NCI-H1436 treated with DMSO at 0.1 percent for 48 hours (cell line): Measurements from ENCODE around the gene TM6SF1.
"Not testable (repeated sequence)": the region's sequence is repeated elsewhere in the genome, so short reads cannot be mapped to it uniquely, and the experiment has no call there.

Experiments
- DNase-seq: peaks from one replicate; lab custom pipeline; 2025; lab: John Stamatoyannopoulos, UW

The TM6SF1 gene

DNA sequence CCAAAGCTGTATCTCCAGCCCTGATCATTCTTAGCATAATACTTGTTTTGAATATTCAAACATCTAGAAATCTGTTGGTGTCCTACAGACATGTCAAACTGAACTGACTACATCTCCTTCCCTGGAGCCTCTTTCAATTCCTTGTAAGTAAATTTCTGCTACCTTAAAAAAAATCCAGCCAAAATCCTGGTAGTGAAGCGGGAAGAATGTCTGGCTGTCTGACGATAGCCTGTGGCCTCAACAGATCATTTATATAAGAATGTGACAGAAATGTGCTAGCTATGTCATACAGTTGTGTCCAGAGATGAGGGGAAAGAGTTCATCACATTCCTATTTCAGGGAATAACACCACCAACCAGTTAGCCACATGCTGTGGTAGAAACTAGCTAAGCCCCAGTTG lies 18.6 kb upstream of the TM6SF1 start:
- DNase-seq = no peak

DNA sequence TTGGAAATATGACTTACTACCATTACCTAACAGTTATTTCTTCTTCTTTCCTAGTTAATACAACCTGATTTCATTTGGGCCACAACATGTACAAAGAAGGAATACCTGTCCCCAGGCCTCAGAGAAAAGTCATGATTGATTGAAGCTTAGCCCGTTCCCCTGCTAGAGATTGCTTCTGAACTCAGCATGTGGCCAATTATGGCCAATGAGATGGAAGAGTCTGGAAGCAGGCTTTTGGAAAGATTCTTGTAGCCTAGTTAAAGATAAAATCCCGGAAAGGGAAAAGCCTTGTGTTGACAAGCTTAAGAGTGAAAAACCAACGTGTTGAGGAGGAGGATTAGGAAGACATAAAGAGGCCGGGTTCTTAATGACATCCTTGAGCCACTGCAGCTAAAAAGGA lies 17.0 kb upstream of the TM6SF1 start:
- no peak for DNase-seq

DNA sequence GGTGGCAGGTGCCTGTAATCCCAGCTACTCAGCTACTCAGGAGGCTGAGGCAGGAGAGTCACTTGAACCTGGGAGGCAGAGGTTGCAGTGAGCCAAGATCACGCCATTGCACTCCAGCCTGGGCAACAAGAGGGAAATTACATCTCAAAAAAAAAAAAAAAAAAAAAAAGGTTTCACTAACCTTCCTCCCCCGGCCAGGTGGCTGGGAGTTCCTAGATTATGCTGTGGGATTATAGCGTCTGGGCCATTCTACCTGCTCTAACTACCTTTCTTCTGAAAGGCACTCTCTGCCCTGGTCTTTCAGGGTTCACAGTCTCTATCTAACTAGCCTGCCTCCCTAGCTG lies 15.5 kb upstream of the TM6SF1 start:
- DNase-seq = not testable (repeated sequence)

DNA sequence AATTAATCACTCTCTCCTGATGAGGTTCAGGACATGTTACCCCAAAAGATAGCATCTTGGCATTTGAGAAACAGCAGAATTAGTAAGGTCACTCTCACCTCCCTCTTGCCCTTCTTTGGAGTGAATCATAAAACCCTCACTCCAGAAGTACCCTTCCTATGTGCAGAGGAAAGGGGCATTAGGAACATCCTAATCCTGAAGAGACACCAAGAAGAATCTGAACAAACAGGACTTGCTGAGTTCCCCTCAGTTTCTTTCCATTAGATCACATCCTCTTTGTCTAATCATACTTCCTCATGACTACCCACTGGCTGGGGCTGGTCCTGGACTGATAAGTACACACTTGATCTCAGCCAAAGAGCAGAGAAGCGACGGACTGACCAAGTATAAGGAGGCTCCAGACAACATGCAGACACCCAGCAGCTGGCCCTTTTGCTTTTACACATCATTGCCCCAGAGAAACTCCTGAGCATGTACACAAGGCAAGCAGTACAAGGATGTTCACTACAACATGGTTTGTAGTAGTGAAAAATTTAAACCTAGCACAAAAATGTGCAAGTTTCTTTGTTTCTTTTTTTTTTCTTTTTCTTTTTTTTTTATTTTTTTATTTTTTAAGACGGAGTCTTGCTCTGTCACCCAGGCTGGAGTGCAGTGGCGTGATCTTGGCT lies 15.0 kb upstream of the TM6SF1 start:
- DNase-seq = no peak

DNA sequence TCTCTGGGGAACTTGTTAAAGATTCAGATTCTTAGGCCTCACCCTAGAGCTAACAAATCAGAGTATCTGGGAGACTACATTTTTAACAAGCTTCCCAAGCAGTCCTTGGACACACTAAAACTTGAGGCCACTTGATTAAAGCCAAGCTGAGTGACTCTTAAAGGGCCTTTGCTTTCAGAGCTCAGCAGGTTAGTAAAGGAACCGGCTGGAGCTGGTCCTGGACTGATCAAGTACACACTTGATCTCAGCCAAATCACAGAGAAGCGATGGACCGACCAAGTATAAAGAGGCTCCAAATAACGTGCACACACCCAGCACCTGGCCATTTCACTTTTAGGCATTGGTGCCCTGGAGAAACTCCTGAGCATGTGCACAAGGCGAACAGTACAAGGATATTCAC lies 12.9 kb upstream of the TM6SF1 start:
- no peak for DNase-seq

DNA sequence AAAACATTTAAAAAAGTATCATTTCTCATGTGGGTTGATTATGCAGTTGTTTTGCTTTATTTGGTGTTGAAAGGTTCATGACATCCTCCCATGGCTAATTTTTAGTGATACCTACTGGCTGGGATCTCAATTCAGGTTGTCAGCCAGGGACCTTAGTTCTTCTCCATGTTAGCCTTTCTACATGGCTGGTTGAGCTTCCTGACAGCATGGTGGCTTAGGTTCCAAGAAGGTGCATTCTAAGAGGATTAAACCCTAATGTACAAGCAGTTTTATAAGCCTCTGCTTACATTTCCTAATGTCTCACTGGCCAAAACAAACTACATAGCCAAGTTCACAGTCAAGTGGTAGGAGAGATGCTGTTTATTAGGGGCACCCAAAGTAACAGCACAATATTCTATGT lies 9.4 kb upstream of the TM6SF1 start:
- DNase-seq = no peak

DNA sequence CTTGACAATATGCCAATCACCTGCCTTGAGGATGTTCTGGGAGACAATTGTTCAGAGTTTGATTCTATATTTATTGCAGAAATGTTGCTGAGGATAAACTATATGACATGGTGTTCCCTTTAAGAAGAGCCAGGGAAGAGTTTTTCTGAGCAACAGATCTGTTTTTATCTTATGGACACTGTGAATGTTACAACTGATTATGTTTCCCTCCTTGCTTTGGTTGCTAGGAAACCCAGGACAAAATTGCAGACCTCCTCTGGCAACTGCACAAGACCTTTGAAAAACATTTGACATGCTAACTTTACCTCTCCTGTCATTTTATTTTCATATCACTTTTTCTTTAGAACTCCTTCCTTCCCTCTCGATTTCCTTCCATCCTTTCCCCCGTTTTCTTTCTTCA lies 8.2 kb upstream of the TM6SF1 start:
- DNase-seq = no peak

DNA sequence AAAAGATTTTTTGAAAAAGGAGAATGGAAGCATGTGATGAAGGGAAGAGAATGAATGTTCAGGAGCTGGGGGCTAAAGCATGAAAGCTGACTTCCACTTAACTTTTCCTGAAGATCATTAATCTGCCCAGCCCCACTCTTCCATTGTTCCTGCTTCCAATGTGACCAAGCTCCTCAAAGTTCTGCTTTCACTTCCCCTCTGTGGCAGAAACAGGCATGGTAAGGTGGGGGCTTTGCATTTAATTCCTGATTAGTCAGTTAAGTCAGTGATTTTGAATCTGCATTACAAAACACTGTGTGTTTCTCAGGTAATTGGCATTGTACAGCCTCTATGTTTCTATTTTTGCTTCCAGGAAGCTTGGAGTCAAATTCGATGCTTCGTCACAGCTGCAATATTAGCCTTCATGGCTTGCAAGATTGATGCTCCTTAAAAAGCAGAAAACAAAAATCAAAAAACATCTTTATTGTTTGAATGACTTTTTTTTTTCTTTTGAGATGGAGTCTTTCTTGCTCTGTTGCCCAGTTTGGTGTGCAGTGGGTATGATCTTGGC lies 7.3 kb upstream of the TM6SF1 start:
- no peak for DNase-seq

DNA sequence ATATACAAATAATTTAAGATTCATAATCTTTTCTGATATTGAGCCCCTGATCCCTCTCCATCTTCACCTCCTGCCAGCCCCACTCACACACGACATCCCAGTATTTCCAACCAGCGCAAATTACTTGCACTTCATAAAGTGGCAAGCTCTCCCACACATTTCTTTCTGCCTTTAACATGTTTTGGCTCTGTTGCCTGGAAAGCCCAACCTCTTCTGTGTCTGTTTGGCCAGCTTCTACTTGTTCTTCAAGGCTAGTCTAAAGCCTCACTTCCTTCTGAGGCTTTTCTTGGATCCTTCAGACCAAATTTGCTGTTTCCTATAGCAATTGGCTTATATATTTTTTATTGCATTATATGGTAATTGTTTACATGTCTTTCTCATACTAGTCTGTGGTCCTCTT lies 5.1 kb upstream of the TM6SF1 start:
- DNase-seq = no peak

DNA sequence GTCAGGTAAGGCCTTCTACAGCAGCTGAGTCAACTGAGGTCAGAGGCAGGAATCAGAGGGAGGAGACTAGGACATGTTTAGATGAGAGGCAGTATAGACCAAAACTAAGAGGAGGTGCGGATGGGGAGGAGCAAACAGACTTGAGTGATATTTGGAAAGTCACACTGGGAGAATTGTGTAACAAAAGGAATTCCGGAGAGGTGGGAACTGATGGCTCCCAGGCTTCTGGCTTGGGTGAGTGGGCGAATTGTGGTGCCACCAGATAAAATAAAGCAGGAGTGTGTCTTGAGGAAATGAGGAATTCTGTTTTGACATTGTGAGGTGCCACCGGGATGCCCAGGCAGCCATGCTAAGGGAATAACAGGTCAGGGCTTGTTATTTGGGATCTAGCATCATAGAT lies 3.3 kb upstream of the TM6SF1 start:
- DNase-seq = no peak

DNA sequence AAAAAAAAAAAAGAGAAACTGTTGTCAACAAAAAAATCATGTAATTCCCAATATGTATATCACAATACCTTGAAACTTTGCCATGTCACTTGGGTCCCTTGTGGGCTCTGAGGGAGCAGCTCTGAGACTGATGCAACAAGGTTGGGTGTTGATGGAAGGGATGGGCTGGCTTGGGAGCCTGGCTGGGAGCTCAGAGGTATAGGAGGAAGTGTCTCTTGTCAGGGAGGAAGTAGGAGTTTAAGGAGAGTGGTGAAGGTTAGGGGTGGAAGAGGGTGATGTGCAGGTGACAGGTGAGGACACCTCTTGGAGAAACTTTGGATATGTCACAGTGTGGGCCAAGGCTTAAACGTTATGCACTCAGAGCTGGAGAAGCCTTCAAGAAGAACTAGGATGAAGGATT lies 2.0 kb upstream of the TM6SF1 start:
- DNase-seq = no peak

DNA sequence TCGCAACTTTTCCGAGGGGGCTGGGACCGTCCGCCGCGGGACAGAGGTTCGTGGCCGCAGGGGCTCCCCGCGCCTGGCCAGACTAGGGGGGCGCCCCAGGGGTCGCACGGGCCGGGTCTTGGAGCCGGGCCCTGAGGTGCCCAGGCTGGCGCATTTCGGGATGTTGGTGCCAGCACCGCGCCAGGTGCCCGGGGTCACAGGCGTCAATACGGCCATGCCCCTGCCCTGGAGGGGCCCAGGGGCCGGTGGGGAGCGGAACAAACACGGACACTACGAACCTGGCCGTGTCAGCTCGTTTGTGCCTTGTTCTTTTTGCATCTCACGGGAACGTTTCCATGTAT lies 366 bp downstream of the TM6SF1 start:
- no peak for DNase-seq

DNA sequence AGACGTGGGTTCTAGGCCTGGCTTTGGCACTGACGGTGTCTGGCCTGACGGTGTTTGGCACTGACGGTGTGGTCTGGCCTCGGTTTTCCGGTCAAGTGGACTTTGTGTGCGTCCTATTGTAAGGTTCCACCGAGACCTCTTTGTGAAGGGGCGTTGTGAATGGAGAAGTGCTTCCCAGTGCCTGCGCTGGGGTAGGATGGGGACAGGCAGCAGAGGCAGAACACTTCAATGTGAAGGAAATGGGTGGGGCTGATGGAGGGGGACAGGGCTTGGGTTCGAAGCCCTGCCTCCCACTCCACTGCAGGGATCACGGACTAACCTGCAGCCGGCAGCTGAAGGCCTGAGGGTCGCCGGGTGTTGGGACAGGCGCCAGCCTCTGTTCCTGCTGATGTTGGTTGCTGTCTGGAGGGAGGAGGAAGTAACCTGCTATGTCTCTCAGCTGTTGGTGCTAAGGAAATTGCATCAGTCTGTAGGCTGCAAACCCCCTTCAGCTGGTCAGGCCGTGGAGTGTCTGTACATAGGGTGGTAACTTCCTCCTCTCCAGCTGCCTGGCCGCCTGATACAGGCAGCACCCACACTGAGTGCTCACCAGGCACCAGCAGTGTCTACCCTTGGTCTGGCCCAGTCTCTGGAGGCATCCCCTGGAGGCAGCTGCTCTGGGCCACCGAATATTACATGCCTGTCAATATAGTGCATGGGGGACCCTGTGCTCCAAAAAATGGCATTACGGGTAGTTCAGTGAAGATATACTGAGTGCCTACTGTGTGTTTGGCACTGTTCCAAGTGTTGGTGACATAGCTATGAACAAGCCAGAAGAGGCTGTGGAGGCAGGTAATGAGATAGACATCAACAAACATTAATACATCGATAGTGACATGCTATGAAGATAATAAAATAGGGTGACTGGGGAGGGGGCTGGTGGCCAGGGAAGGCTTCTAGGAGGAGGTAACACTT lies 1.1 kb downstream of the TM6SF1 start:
- DNase-seq = no peak

DNA sequence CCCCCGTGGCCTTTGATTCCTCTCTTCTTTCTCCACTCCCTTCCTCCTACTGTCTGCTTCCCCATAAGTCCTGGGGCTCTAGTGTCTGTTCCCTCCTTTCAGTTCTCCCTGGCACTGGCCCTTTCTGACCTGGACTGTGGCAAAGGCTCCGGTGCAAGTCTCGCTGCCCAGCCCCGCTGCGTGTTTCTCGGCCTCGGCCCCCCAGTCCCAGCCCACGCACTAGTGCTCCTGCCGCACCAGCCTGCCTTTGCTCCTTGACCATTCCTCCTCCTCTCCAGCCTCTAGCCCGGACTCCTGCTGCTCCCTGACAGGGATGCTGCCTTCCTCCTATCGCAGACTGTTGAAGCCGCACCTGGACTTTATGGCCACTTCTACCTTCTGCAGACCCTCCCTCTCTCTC lies 2.1 kb downstream of the TM6SF1 start:
- no peak for DNase-seq

DNA sequence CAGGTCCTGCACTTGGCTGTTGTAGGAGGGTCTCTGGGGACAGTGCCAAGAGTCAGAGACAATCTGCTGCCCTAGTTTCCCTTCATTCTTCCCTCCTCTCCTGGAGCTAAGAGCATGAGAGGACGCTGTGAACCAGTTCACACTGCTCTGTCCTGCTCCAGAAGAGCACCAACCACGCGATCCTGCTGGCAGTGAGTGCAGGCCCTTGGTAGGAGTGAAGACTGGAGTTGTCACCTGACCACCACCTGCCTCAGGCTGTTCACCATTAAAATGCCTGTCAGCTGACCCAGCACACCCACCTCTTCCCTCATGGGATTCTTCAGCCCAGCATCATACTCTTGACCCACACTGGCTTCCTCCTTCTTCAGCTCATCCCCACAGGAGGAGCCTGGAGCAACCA lies 2.9 kb downstream of the TM6SF1 start:
- no peak for DNase-seq

DNA sequence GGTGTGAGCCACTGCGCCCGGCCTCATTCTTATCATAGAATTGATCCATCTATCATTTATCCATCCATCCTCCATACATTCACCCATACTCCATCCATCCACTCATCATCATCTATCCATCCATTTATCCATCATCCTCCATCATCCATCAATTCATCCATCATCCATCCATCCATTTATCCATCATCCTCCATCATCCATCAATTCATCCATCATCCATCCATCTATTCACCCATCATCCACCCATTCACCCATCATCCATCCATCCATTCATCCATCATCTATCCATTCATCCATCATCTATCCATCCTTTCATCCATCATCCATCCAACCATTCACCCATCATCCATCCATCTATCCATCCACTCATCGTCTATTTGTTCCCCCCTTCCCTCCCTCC lies 3.7 kb downstream of the TM6SF1 start:
- DNase-seq = no peak

DNA sequence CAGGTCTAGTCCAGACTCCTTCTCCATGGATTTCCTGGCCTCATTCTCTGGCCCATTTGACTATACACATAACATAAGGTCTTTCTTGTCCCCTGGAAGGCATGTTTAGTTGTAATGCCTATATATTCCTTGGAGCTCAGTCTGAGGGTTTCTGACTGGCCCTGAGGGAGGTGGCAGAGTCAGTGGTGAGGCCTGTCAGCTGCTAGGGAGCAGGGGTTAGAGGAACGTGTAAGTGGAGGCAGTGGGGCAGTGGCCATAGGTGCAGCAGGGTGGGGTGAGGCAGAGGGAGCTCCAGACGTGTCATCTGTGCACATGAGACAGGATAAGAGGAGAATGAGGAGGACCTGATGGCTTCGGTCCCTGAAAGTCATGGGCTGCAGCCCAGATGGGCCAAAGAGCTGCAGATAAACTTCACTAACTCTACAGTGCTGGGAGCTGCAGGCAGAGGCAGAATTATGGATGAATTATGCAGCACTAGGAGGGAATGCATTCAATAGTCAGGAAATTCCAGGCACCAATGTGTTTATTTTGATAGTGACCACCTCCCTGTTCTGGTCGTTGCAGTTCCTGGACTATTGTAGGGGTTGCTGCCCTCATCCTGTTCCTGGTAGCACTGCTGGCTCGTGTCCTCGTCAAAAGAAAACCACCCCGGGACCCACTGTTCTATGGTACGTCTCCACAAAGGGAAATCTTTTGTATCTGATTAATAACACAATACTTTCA lies 4.9 kb downstream of the TM6SF1 start:
- no peak for DNase-seq

DNA sequence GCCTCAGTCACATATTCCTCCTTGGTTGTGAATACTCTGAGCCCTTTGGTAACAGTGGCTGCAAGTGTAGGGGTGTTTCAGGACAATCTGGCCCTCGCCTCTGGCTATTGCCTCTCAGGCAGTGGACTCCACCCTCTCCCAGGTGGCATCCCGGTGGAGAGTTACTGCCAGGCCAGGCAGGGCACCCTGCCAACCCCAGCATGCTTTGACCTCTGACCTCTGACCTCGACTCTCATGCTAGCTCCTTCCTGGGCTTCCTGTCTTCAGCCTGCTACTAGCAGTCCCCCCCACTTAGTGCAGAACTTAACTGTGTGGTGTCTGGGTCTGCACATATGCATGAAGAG lies 5.5 kb downstream of the TM6SF1 start:
- no peak for DNase-seq

DNA sequence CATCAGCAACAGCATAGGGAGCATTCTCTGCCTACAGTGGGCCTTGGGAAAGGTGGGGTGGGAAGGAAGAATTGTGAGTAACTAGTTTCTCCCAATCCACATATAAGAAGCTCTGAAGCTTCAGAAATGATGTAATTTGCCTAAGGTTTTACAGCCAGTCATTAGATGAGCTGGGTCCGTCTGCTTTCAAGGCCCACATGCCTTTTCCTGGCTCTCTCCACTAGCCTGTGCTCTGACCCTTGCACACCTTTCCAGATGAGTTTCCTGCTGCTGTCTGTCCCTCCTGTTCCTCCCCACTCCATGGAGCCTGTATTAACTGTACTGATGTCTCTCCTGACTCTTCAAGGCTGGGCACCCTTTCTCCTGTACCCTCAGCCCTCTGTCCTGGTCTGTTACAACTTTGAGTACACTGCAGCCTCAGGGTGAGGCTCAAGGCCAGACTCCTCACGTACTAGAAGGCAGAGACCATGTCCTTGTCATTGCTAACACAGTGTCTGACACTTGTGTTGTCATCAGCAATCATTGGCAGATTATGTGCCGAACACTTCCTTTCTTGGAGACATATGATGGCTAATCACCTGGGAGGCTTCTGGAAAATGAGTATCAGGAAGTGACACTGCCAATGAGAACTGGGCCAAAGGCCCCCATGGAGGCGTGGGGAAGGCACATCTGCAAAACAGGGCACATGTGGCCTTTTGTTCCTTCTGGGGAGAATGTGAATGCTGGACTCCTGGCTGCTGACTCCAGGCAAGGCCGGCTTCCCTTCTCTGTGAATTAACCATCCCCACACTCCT lies 6.6 kb downstream of the TM6SF1 start:
- no peak for DNase-seq

DNA sequence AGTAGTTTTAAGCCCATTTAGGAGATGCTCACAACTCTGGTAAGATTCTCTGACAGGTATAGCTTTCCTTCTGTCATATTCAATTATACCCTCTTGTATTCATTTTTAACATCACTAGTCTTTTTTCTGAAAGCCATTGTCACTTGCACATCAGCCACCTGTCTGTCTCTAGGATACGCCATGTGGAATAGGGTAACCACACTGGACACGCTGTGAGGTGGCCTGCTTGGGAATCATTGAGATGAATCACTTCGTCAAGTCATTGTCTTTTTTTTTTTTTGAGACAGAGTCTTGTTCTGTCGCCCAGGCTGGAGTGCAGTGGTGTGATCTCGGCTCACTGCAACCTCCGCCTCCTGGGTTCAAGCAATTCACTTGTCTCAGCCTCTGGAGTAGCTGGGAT lies 7.4 kb downstream of the TM6SF1 start:
- no peak for DNase-seq

DNA sequence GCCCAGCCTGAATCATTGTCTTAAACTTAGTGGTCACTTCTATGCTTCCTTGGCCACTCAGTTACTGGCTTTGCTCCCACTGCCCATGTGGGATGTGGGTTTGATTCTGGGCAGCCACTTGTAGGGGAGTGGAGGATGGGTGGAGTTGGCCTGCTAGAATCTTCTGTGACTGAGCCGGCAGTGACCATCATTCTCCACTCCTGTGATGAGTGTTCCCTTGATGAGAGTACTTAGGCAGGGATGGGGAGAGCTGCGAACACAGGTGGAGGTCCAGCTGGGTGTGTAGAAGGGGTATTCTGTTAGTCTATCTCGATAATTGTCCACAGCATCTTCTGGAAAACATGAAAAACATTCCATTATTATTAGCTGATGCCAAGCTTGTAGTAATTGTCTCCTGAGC lies 8.0 kb downstream of the TM6SF1 start:
- no peak for DNase-seq
